Stimulated activated CD4-positive, alpha-beta T cell treated with anti-CD3 and anti-CD28 coated beads, Interleukin-2, amount 100 ng/mL, for 48 hours (primary cell): ENCODE data around the gene WWC2.

Experiments used
- DNase-seq, 2 donors: peaks; one replicate each; pipeline ENCODE4 v3.0.0-alpha.2; 2020

WWC2 gene

DNA sequence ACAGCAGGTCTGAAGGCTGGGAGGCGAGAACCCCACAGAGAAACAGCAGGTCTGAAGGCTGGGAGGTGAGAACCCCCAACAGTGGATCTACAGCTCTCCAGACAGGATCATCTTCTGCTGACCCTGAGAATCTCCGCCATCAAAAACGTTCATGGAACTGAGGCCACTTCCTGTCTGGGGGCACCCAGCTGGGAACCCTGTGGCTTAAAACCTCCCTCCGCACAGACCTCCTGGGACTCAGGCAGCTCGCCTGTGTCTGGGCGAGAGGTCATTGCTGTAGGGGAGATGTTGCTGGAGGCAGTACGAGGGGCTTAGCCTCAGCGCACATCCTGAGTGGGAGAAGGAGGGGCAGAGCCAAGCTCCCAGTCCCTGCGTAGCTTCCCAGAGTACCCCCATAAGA, 238.3 kb downstream of the WWC2 start:
- DNase-seq: no peak

GRCh38 chr4:183337833-183338232, 238.8 kb downstream of the WWC2 start:
- DNase-seq: no peak

- DNase-seq: no peak
These were observed 243.8 kb downstream of the WWC2 start for GRCh38 chr4:183342541-183343533.

- DNase-seq: no peak
These were observed 244.7 kb downstream of the WWC2 start for GRCh38 chr4:183343730-183344129.

- DNase-seq: no peak
These were observed 245.6 kb downstream of the WWC2 start for GRCh38 chr4:183344523-183345255.

DNA sequence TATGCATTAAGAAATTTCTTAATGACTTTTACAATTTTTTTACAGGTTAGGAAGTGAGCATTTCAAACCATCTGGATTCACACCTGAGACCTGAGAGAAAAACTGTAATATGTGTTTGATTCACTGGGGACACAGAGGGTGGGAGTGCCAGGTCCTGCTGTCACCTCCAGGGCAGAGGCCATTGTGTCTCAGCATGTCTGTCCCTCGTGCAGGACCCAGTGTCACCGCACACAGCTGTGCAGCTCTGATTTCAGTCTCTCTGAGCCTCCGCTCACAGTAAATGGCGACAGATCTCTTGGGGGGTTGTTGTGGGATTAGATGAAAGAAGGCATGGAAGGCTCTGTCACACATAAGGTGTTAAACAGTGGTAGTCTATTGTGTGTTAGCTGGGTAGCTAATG, 246.2 kb downstream of the WWC2 start:
- DNase-seq: no peak

DNA sequence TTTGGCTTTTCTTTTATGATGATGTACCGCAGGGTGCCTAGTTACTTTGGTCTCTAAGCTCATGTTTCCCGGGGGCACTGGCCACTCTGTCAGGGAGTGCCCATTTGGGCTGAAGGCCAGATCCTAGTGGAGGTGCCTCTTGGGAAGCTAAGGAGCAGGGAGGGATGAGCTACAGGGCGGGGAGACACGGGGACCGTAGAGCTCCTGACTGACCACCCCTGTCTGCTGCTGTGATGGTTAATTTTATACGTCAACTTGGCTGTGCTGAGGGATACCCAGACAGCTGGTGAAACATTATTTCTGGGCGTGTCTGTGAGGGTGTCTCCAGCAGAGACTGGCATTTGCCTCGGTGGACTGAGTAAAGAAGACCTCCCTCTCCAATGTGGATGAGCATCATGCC, 248.1 kb downstream of the WWC2 start:
- no peak for DNase-seq

DNA sequence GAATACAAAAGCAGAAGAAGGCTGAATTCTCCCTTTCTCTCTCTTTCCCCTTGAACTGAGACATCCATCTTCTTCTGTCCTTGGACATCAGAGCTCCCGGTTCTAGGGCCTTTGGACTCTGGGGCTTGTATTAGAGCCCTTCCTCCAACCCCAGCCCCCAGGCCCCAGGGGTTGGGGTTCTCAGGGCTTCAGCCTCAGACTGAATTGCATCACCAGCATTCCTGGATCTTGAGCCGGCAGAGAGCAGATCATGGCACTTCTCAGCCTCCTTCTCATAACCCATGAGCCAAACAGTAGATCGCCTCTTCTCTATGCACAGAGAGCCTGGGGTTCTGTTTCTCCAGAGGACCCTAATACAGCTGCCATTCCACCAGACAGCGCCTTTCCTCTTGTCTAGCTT, 248.5 kb downstream of the WWC2 start:
- DNase-seq: no peak

GRCh38 chr4:183348136-183348535, 249.1 kb downstream of the WWC2 start:
- DNase-seq: no peak

GRCh38 chr4:183348706-183349659, 249.9 kb downstream of the WWC2 start:
- DNase-seq: peak; percentile 28 to 32

DNA sequence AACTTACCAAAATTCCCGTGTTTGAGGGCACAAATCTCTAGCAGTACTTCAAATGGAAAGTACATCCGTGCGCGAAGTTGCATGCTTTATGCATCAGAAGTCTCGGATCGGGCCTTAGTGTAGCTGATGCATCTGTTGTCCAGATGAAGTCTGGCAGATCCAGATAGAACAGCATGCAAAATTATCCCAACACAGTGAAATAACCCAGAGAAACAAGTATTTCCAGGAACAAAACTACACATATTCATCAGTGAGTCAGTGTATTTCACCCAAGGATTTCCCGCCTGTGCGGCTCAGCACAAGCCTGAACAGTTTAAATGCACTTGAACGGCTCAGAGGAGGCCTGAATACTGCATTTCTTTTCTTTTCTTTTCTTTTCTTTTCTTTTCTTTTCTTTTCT, 250.6 kb downstream of the WWC2 start:
- DNase-seq: no peak

DNA sequence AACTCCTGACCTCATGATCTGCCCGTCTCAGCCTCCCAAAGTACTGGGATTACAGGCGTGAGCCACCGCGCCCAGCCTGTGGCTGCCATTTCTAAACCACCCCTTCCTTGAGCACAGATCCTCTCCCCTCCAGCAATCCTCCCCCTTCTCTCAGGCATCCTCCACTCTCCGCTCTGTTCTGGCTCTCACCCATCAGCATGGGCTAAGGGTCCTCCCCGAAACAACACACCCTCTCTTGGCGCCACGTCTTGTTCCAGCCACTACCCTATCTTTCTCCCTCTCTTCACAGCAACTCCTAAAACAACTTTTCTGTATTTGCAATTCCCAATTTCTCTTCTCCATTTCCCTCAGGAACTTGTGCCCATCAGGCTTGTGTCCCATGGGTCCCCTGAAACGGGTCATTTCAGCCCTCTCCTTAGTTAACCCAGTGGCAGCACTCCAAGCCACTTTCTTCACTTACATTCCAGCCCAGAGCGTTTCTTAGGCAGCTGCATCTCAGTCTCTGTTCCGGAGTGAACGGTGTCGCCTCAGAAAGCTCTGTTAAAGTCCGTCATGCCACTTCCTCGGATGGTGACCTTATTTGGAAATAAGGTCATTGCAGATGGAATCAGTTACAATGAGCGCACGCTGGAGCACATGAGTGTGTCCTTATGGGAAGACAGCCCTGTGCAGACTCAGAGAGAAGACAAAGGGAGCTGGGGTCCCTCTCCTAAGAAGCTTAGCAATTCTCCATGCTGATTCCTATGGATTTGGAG, 251.4 kb downstream of the WWC2 start:
- DNase-seq: no peak

GRCh38 chr4:183352546-183352945, 253.5 kb downstream of the WWC2 start:
- DNase-seq: no peak

DNA sequence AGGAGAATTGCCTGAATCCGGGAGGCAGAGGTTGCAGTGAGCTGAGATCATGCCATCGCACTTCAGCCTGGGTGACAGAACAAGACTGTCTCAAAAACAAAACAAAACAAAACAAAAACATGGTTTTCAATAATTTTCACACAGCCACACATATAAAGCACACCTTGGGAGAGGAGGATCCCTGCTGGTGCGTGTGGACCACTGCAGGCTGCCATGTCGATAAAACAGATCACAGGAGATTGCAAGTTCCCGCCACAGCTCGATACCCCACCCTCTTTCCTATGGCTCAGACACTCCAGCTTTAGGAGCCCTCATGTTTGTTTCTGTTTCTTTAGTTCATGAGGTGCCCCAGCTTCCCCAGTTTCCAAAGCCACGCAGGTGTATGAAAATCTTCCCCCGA, 254.5 kb downstream of the WWC2 start:
- DNase-seq: no peak

DNA sequence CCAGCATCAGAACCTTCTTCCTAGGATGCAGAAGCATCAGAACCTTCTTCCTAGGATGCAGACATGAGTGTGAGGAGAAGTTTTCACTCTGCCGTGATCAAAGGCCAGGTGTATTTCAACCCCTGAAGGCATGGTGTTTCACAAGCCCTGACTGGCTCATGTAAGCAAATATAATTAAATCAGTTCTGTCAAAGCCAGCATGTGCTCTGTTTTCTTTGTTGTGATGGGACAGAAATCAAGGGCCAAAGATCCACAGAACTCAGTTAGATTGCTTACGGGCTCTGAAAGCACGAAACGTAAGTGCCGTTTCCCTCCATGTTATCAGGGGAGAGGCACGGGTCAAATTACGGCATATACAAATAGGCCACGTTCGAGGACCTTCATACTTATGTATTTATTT, 255.2 kb downstream of the WWC2 start:
- DNase-seq: no peak

DNA sequence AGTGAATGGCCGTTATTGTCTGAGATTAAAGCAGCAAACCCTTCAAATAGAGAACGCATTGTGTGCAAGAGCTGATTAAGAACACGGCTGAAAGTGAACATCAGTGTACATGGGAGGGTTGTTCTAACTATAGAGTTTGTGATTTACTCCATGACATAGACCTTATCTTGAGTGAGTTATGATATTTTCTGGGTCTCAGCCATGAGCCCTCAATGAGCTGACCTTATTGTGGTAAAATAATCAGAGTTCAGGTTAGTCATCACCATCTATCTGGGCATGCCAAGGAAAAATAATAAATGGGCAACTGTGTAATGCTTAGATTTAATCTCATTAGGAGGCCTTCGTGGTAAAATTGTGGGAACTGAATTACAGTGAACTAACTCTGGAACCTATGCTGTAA, 256.3 kb downstream of the WWC2 start:
- no peak for DNase-seq

DNA sequence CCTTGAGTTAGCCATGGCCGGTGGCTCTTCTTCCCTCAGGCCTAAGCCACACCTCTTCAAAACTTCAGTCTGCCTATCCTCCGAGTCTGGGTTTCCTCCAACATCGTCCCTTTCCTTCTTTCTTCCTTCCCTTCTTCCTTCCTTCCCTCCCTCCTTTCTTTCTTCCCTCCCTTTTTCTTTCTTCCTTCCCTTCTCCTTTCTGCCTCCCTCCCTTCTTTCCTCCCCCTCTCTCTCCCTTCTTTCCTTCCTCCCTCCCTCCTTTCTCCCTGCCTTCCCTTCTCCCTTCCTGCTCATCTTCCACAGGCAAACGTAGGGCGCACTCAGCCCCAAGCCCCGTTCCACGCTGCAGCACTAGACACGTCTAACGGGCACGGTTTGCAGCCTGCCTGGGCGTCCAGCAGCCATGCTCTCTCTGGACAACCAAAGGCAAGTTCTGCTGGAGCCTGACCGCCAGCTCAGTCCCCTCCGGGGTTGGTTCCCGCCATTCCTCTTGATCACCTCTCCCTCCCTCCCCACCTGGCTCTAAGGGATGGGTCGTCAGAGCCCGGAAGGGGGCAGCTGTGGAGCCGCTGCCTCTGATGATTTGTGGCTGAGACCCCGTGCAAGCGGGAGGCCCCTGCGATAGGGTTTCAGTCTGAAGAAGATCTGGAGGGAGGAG, 257.2 kb downstream of the WWC2 start:
- DNase-seq: no peak

- no peak for DNase-seq
These were observed 258.0 kb downstream of the WWC2 start for GRCh38 chr4:183356931-183357675.

DNA sequence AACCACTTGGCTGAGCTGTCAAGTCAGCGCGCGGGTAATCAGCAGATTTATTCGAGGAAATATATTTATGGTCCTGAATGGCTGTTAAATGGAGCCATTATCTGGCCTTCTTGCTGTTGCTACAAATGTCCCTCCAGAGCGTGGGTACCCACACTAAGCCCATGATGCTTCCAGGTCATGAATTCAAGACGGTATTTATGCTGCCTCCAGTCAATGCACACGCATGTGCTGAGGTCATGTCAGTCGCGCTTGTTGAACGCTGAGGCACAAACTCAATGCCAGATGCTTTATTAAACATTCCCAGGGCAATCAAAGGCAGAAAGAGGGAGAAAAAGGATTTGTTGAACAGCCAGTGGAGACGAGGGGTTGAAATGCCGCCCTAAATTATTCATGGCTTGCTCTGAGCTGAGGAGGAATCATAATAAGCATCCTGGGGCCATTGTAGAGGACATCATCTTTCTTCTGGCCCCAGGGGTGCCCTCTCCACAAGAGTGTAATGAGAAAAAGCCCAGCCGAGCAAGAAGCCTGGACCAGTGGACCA, 259.2 kb downstream of the WWC2 start:
- DNase-seq: no peak

GRCh38 chr4:183360161-183360919, 261.3 kb downstream of the WWC2 start:
- DNase-seq: no peak
